ENCODE measurements around the gene AKT1S1.

AKT1S1 gene

DNA sequence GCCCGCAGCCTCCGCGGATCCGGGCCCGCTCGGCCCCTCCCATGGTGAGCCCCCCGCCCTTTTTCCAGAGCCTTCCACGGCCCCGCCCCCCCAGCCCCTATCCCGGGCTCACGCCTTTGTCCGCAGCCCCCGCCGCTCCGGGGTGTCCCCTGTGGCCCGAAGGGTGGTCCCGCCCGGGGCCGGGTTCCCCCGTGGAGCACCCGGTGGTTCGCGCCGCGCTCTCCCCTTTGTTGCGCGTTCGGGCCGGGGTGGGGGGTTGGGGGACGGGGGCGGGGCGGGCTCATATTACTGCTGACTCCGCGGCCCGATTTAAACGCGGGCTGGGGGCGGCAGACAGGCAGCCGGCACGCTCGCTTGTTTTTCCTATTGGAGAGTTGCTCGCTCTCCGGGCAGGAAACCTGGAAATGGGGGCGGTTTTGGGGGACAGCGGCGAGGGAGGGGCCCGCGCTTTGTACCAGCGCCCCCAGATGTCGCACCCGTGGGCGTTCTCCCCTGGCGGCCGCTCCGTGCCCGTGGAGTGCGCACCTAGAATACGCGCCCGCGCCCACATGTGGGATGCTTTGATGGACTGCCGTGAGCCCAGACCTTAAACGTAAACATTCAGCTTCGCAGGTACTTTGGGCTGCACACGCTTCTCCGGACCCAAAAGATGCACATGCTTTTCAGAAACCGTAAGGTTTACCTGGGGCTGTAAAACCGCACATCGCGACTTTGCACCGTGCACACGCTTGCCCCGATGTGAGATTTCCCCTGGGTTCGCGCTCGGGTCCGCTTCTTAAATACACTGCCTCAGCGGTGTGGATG is 25.5 kb downstream of the AKT1S1 start:
- no peaks in the 10 kb centered on the region for H3K9me3 ChIP-seq (ENCODE audit: control insufficient read depth, low read length)
- peak overlapping the region; percentile 62 for H3K4me3 ChIP-seq (ENCODE audit: insufficient read depth, low read depth, low read length)
- no peaks in the 10 kb centered on the region for H3K27me3 ChIP-seq (ENCODE audit: control insufficient read depth, insufficient read depth, low read length, poor library complexity, severe bottlenecking)
- 2 to 3% methylated on average over 78 of the region's 78 CpGs for WGBS, 2 experiments
- H3K4me1 ChIP-seq (ENCODE audit: control insufficient read depth, insufficient read depth, low read length) = peaks cover 24% of the 10 kb centered on the region
- peaks cover 23% of the 10 kb centered on the region for H3K36me3 ChIP-seq (ENCODE audit: control insufficient read depth, insufficient read depth, low read length)
- peak overlapping the region; percentile 95 for H3K27ac ChIP-seq (ENCODE audit: insufficient read depth, low read depth, low read length, poor library complexity, severe bottlenecking)

DNA sequence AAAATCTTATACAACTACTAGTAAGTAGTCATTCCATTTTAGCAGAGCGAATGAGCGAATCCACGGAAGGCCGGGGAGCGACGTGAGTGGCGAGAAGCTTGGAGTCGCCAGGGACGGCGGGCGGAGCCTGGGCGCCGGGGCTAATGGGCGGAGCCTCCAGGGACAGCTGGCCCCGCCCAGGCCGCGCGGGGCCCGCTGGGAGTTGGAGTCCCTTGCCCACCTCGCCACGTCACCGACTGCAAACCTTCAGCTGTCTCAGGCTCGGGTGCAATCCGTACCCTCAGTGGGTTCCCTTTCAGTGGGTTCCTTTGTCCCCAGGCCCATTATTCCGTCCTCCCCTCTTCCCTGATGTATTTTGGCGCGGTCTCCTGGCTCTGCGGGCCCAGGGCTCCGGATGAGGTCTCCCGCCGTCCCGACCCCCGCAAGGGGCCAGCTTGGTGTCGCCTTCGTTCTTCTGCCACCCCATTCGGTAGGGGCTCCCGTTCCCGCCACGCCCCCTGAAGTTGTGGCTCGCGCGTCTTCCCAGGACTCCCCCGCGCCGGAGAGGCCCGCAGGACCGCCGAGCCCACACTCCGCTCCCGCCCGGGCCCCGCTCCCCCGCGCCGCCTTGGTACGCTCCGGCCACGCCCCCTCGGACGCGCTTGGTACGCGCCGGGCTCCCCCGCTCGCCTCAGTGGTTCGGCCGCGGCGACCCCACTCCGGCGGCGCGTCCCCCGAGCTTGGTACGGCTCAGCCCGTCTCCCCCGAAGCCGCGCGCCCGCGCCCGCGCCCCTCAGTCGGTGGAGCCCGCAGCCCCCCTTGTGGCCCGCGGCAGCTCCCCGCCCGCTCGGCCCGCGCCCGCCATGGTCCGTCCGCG is 26.4 kb downstream of the AKT1S1 start, which contains the start of gene PTOV1:
PTOV1 (plus strand) TSS at position 673 of the 856 bp plus-strand sequence.
- Histone ChIP-seq H3K27me3 (ENCODE audit: control insufficient read depth, insufficient read depth, low read length, poor library complexity, severe bottlenecking) (no peaks in the 10 kb centered on the region), H3K9me3 (ENCODE audit: control insufficient read depth, low read length) (no peaks in the 10 kb centered on the region), H3K4me3 (ENCODE audit: insufficient read depth, low read depth, low read length) (peak within 1 kb of the TSS; percentile 62), H3K36me3 (ENCODE audit: control insufficient read depth, insufficient read depth, low read length) (peaks cover 14% of the 10 kb centered on the region), H3K27ac (ENCODE audit: insufficient read depth, low read depth, low read length, poor library complexity, severe bottlenecking) (peak within 1 kb of the TSS; percentile 95), H3K4me1 (ENCODE audit: control insufficient read depth, insufficient read depth, low read length) (peaks cover 24% of the 10 kb centered on the region)
- WGBS, 2 experiments = 3% methylated on average over 98 of the region's 98 CpGs

DNA sequence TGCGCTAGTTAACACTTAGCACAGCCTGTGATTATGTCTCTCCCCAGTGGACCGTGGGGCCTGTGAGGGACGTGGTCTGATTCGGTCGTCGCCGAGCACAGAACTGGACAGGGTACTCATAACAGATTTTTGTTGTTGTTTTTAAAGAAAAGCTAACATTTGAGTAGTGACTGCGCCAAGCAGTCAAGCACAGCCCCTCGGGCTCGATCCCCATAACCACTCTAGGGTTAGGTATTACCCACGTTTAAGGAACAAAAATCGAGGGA is 27.0 kb downstream of the AKT1S1 start:
- Histone ChIP-seq H3K9me3 (ENCODE audit: control insufficient read depth, low read length) (no peaks in the 10 kb centered on the region), H3K4me1 (ENCODE audit: control insufficient read depth, insufficient read depth, low read length) (peaks cover 24% of the 10 kb centered on the region), H3K4me3 (ENCODE audit: insufficient read depth, low read depth, low read length) (peak overlapping the region; percentile 62), H3K27me3 (ENCODE audit: control insufficient read depth, insufficient read depth, low read length, poor library complexity, severe bottlenecking) (no peaks in the 10 kb centered on the region), H3K36me3 (ENCODE audit: control insufficient read depth, insufficient read depth, low read length) (peaks cover 9% of the 10 kb centered on the region), H3K27ac (ENCODE audit: insufficient read depth, low read depth, low read length, poor library complexity, severe bottlenecking) (peak overlapping the region; percentile 95)
- 72 to 73% methylated on average over 12 of the region's 12 CpGs for WGBS, 2 experiments

GRCh38 chr19:49849433-49850220 is 27.5 kb downstream of the AKT1S1 start:
- no peak overlapping the region for H3K27ac ChIP-seq (ENCODE audit: insufficient read depth, low read depth, low read length, poor library complexity, severe bottlenecking)

GRCh38 chr19:49848938-49849337 is 28.2 kb downstream of the AKT1S1 start:
- no peak overlapping the region for H3K4me3 ChIP-seq (ENCODE audit: insufficient read depth, low read depth, low read length)
- H3K36me3 ChIP-seq (ENCODE audit: control insufficient read depth, insufficient read depth, low read length) = peaks cover 5% of the 10 kb centered on the region
- WGBS, 2 experiments = 94 to 96% methylated on average over 3 of the region's 3 CpGs
- H3K27ac ChIP-seq (ENCODE audit: insufficient read depth, low read depth, low read length, poor library complexity, severe bottlenecking) = no peak overlapping the region
- H3K9me3 ChIP-seq (ENCODE audit: control insufficient read depth, low read length) = no peaks in the 10 kb centered on the region
- no peaks in the 10 kb centered on the region for H3K27me3 ChIP-seq (ENCODE audit: control insufficient read depth, insufficient read depth, low read length, poor library complexity, severe bottlenecking)
- H3K4me1 ChIP-seq (ENCODE audit: control insufficient read depth, insufficient read depth, low read length) = peaks cover 22% of the 10 kb centered on the region

More at GRCh38 chr19:49849433-49850220, 27.5 kb downstream of the AKT1S1 start:
- H3K4me1 ChIP-seq (ENCODE audit: control insufficient read depth, insufficient read depth, low read length) = peaks cover 24% of the 10 kb centered on the region
- WGBS, 2 experiments = 91 to 92% methylated on average over 15 of the region's 15 CpGs
- no peaks in the 10 kb centered on the region for H3K27me3 ChIP-seq (ENCODE audit: control insufficient read depth, insufficient read depth, low read length, poor library complexity, severe bottlenecking)
- H3K36me3 ChIP-seq (ENCODE audit: control insufficient read depth, insufficient read depth, low read length) = peaks cover 5% of the 10 kb centered on the region
- no peaks in the 10 kb centered on the region for H3K9me3 ChIP-seq (ENCODE audit: control insufficient read depth, low read length)
- H3K4me3 ChIP-seq (ENCODE audit: insufficient read depth, low read depth, low read length) = peak overlapping the region; percentile 62

- Histone ChIP-seq H3K9me3 (ENCODE audit: control insufficient read depth, low read length) (no peaks in the 10 kb centered on the region), H3K27ac (ENCODE audit: insufficient read depth, low read depth, low read length, poor library complexity, severe bottlenecking) (no peak overlapping the region), H3K36me3 (ENCODE audit: control insufficient read depth, insufficient read depth, low read length) (peaks cover 5% of the 10 kb centered on the region), H3K27me3 (ENCODE audit: control insufficient read depth, insufficient read depth, low read length, poor library complexity, severe bottlenecking) (no peaks in the 10 kb centered on the region), H3K4me3 (ENCODE audit: insufficient read depth, low read depth, low read length) (no peak overlapping the region), H3K4me1 (ENCODE audit: control insufficient read depth, insufficient read depth, low read length) (peaks cover 13% of the 10 kb centered on the region)
- 96% methylated on average over 10 of the region's 10 CpGs for WGBS, 2 experiments
Observed at GRCh38 chr19:49847731-49848696, 29.1 kb downstream of the AKT1S1 start.

- Histone ChIP-seq H3K27me3 (ENCODE audit: control insufficient read depth, insufficient read depth, low read length, poor library complexity, severe bottlenecking) (no peaks in the 10 kb centered on the region), H3K4me1 (ENCODE audit: control insufficient read depth, insufficient read depth, low read length) (peaks cover 3% of the 10 kb centered on the region), H3K27ac (ENCODE audit: insufficient read depth, low read depth, low read length, poor library complexity, severe bottlenecking) (no peak overlapping the region), H3K36me3 (ENCODE audit: control insufficient read depth, insufficient read depth, low read length) (peaks cover 5% of the 10 kb centered on the region), H3K4me3 (ENCODE audit: insufficient read depth, low read depth, low read length) (no peak overlapping the region), H3K9me3 (ENCODE audit: control insufficient read depth, low read length) (no peaks in the 10 kb centered on the region)
- 70 to 75% methylated on average over 5 of the region's 5 CpGs for WGBS, 2 experiments
Observed at GRCh38 chr19:49846408-49846807, 30.7 kb downstream of the AKT1S1 start.

DNA sequence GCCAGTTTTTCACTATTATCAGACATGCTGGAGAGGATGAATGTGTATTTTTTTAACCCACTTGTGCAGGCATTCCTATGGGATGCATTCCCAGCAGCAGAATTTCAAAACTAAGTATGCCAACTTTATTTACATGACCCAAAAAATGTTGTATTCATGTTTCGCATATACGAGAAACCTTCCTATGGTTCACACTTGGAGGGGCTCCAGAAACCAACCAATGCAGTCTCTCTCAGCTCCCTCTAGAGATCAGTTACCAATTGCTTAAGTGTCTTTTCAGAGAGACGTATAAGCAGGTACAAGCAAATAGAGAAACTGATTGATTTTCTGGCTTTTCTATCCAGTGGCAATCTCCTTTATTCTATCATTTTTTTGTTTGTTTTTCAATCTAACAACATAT is 31.7 kb downstream of the AKT1S1 start:
- H3K27ac ChIP-seq (ENCODE audit: insufficient read depth, low read depth, low read length, poor library complexity, severe bottlenecking) = no peak overlapping the region
- H3K36me3 ChIP-seq (ENCODE audit: control insufficient read depth, insufficient read depth, low read length) = peaks cover 11% of the 10 kb centered on the region
- H3K4me3 ChIP-seq (ENCODE audit: insufficient read depth, low read depth, low read length) = no peak overlapping the region
- no peaks in the 10 kb centered on the region for H3K27me3 ChIP-seq (ENCODE audit: control insufficient read depth, insufficient read depth, low read length, poor library complexity, severe bottlenecking)
- no peaks in the 10 kb centered on the region for H3K9me3 ChIP-seq (ENCODE audit: control insufficient read depth, low read length)
- peaks cover 3% of the 10 kb centered on the region for H3K4me1 ChIP-seq (ENCODE audit: control insufficient read depth, insufficient read depth, low read length)
- 90 to 92% methylated on average over 3 of the region's 3 CpGs for WGBS, 2 experiments

Data from ectodermal cell (in vitro differentiated cells).